Pons (tissue), 1 donor: ENCODE data around the gene SP100.
"Not testable (repeated sequence)": the region's sequence is repeated elsewhere in the genome, so short reads cannot be mapped to it uniquely, and the experiment has no call there.

Source experiments
- DNase-seq: peaks from one replicate; pipeline ENCODE4 v3.0.0-alpha.2; 2016; ENCODE audit warnings: low spot score

Gene SP100

DNA sequence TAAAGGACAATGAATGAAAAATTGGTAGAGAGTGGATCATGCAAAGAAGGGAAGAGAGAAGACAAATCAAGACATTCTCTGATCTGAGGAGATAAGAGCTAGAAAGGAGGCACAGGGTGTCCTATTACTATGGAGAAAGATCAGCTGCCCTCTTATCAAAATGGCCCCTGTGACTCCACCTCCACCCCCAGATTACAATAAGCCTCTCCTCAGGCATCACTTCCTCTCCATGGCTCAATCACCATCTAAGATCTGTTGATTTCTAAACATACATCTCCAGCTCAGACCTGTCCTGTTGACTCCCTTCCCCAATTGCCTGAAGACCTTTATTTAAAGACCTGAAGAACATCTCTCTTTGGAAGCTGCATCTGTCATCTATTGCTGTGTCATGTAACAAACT, 43.2 kb downstream of the SP100 start:
- no peak for DNase-seq

GRCh38 chr2:230471074-230471473, 55.1 kb downstream of the SP100 start:
- DNase-seq: no peak

- DNase-seq: no peak
These were observed 56.6 kb downstream of the SP100 start for GRCh38 chr2:230472621-230473018.

DNA sequence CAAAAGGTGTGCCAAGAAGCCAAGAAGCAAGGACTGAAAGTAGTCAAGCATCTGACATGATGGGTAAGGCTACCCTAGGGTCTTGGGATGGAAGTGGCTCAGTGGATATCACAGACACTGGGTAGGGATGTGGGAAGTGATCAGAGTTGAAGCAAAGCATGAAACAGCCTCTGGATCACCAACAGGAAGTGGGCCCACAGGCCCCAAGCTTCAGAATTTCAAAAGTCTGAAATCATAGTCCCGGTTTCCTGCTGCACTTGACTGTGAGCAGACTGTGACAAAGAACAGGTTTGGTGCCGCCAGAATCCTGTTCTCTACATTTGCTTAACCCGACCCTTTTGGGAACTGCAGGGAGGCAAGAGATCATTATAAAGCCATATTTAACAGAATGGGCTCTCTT, 57.4 kb downstream of the SP100 start:
- DNase-seq: no peak

GRCh38 chr2:230475143-230475542, 59.1 kb downstream of the SP100 start:
- DNase-seq: no peak

GRCh38 chr2:230485801-230486341, 69.9 kb downstream of the SP100 start:
- DNase-seq: no peak

DNA sequence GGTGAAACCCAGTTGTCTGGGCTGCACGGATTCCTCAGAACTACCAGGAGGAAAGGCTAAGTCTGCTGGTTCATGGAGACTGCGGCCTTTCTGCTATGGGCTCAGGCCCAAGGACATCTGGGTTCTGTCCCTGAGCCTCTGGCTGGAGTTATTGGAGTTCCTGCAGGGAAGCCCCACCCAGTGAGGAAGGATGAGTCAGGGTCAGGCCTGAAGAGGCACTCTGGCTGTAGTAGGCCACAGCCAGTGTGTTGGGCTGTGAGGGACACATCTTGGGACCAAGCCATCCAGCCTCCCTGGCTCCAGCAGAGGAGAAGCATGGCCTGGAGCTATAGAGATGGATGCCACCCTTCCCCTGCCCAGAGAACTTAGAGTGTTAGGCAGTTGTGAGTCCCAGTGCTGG, 75.2 kb downstream of the SP100 start:
- not testable (repeated sequence) for DNase-seq

DNA sequence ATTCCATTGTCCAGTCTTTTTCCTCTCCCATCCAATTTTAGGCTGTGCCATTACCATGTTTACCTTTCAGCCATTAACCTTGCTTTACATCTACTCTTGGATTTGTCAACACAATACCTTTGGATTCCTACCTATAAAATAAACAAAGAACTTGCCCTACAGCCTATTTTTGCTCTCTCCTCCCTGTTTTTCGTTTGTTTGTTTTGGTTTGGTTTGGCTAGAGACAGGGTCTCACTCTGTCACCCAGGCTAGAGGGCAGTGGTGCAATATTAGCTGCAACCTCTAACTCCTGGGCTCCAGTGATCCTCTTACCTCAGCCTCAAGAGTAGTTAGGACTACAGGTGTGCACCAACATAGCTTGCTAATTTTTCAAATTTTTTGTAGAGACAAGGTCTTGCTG, 76.1 kb downstream of the SP100 start:
- no peak for DNase-seq

DNA sequence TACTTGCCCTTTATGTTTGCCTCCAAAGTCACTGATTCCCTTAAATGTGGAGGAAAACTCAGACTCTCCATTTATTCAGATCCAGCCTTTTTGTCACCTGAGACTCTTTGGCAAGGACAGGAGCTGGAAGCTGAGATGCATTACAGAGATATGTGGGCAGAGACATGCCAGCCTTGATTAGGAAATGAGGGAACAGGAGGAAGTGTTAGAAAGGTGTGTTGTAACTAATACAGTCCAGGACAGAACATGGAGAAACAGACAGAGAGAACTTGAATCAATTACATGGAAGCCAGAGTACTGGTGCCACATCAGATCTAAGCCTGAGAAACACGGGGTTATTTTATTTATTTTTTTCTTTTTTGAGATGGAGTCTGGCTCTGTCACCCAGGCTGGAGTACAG, 79.0 kb downstream of the SP100 start:
- no peak for DNase-seq

DNA sequence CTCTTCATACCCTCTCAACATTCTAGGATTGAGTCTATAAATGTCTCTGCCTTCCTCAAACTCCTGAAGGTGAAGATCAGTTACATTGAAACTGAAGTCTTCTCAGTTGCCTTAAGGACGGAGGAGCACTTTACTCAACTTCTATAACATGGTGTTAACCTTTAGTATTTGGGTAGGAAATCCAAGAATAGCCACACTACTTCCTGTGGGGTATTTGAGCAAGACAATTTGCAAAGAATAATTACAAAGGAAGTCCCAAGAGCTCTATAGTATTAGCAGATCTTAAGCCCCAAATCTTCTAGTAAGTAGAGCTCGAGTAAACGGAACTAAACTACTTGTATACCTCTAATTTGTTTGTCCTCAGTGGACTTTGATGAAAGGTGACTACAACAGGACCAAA, 80.9 kb downstream of the SP100 start:
- DNase-seq: no peak

- DNase-seq: no peak
These were observed 82.6 kb downstream of the SP100 start for GRCh38 chr2:230498506-230499107.

GRCh38 chr2:230502593-230502992, 86.6 kb downstream of the SP100 start:
- no peak for DNase-seq

- DNase-seq: no peak
These were observed 87.8 kb downstream of the SP100 start for GRCh38 chr2:230503798-230504197.

DNA sequence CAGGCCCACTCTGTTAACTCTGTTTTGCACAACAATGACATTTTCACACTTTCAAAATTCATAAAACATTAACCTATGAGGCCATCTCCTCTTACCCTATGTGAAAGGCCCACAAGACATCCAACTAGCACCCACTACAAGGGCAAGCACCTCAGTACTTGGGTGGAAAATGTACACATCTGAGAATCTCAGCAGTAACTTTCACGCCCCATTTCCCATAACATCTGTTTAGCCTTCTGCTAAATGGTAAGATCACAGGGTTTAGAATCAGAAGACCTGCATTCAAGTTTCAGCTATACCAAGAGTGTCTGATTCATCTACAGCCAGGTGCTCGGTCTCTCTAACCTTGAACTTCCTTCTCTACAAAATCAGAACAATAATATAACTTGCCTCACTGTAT, 89.2 kb downstream of the SP100 start:
- DNase-seq: peak; percentile 17

DNA sequence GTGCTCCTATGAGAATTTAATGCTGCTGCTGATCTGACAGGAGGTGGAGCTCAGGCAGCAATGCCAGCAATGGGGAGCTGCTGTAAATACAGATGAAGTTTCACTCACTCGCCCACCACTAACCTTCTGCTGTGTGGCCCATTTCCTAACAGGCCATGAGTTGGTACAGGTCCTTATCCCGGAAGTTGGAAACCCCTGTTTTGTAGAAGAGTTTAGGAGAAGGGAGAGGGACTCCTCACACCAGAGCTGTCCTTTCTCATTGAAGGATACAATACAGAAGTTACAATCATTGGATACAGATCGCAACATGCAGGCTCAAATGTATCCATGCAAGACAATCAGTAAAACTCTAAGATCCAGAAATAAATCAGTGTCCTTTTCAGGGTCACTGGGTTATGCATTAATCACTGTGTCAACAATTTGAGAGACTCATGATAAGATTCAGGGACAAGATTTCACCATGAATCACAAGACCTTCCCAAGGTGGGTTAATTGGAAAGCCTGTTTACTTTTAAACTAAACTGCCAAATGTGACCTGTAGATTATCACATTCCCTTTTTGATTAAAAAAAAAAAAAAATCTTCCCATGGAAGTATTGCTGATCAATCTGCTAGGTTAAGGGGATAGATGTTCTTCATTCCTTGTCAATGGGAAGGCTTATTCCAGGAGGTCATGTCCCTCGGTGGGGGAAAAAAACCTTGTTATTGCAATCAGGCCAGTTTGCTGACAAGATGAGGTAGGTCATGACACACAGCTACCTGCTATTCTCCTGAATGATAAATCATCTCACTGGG, 97.2 kb downstream of the SP100 start:
- no peak for DNase-seq

DNA sequence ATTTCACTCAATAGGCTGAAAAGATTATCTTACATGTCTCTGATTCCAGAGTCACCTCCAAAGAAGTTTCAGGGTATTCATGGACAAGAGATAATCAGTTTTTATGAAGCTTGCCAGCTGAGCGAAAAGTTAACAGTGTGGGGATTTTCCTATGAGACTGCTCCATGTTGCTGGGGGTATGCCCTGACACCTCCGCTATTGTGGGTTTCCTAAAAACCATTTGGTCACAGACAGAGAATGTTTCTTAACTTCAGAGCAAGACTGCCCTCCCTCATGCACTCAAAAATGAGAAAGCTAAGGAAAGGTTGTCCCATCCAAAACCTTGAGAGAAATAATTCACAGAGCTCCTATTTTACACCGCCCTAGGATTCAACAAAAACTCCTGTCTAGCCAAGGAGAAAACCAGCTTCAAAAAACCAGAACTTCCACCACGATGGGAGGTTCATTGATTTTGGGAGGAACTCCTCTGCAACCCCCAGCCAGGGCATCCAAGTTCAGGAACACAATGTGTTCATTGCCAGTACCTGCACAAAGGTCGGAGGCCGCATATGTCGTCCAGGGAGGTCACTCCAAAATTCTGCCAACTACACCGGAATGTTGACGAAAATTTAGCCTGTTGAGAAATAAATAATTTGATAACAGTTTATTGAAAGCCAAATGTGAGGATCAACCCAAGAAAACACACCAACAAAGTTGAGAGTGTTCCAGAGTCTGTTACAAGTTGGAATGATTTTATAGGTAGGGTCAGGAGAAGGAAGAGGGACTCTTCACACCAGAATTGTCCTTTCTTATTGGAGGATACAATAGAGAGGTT, 104.3 kb downstream of the SP100 start:
- DNase-seq: no peak

GRCh38 chr2:230520875-230521155, 104.8 kb downstream of the SP100 start:
- no peak for DNase-seq

DNA sequence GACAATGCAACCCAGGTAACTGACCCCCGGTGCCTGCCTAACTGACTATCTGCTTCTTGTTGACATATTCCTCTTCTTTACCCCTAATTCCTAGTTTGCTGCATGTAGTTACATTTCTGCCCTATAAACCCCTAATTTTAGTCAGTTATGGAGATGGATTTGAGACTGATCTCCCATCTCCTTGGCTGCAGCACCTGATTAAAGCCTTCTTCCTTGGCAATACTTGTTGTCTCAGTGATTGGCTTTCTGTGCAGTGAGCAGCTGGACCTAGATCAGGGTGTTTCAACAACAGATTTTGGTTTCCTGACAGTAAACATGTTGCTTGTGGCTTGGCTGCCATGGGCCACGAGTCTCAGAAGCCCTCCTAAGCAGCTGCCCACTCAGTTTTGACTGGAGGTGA, 105.4 kb downstream of the SP100 start:
- DNase-seq: no peak

- DNase-seq: no peak
These were observed 109.7 kb downstream of the SP100 start for GRCh38 chr2:230525682-230526081.

GRCh38 chr2:230537531-230537976, 121.6 kb downstream of the SP100 start:
- no peak for DNase-seq

DNA sequence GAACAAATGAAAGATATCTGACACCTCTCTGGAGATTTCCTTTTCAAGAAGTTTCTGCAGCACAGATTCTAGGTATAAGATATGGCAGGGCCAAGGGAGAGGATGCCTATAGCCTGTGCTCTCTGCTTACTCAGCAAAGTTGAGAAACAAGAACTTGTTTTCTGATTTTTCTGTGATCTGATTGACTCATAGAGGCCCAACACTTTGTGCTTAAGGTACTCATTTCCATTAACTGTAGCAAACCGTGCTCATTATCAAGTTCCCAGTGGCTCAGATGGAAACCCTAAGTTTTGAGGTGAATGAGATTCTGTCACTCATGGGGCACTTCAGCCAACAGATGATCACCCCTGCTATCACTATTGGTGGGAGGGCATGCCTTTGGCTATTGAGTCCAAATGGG, 124.3 kb downstream of the SP100 start:
- DNase-seq: no peak

DNA sequence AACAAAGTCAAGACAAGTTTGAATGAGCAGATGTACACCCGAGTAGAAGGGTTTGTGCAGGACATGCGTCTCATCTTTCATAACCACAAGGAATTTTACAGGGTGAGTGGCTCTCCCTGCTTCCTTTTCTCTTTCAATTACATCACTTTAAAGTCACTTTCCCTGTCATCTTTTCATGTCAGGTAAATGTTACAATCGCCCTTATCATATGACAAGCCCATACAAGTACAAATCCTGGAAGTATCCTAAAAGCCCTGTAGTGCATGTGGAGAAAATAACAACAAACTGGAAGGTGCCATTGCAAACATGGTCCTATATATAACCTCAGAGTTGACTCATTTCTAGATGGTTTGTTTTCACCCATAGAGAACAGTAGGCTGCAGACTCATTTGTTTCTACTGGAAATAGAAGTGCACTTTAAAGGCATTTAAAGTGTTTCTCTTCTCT, 126.0 kb downstream of the SP100 start:
- no peak for DNase-seq

DNA sequence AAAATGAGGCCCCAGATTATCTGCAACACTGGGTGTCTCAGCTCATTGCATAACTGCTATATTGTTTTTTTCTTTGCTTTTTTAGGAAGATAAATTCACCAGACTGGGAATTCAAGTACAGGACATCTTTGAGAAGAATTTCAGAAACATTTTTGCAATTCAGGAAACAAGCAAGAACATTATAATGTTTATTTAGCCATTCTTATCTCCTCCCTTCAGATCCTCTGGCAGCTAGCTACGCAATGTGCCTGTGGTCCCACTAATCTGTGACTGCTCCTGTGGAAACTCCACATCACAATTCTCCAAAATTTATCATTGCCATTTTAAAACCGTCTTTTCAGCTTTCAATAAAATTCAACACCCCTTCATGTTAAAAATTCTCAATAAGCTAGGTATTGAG, 126.8 kb downstream of the SP100 start:
- DNase-seq: no peak
